Measurements from ENCODE around the gene EIF3F.

DNA sequence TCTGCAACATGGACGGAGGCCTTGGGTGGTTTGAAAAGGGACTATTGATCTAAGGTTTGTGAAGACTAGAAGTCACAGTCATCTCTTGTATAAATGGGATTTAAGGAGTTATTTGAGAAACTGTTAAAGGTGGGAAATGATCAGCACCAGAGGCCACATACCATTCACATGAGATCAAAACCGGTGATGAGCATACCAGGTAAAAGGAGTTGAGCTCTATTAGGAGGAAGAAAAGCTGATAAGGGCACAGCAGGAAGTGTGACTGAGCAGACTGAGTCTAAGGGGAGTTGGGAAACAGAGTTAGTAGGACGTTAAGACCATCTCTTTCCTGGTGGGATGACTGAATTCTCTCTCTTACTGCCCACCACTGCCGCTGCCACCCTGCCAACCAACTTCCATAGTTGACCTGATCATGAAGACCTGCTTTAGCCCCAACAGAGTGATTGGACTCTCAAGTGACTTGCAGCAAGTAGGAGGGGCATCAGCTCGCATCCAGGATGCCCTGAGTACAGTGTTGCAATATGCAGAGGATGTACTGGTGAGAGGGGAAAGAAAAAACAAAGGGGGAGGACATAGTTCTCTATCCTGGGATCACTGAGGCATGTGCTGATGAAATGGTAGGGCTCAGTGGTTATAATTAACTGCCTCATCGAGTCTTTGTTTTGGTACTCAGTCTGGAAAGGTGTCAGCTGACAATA, 7.6 kb downstream of the EIF3F start:
- TF ChIP-seq POLR2A (IDR thresholded peaks at IDR 0.05): no peak
- no peak for TF ChIP-seq POLR2AphosphoS5 (IDR thresholded peaks at IDR 0.05)
- TF ChIP-seq, protein P1, sequence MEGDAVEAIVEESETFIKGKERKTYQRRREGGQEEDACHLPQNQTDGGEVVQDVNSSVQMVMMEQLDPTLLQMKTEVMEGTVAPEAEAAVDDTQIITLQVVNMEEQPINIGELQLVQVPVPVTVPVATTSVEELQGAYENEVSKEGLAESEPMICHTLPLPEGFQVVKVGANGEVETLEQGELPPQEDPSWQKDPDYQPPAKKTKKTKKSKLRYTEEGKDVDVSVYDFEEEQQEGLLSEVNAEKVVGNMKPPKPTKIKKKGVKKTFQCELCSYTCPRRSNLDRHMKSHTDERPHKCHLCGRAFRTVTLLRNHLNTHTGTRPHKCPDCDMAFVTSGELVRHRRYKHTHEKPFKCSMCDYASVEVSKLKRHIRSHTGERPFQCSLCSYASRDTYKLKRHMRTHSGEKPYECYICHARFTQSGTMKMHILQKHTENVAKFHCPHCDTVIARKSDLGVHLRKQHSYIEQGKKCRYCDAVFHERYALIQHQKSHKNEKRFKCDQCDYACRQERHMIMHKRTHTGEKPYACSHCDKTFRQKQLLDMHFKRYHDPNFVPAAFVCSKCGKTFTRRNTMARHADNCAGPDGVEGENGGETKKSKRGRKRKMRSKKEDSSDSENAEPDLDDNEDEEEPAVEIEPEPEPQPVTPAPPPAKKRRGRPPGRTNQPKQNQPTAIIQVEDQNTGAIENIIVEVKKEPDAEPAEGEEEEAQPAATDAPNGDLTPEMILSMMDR (IDR thresholded peaks at IDR 0.05): no peak

All from suprapubic skin (tissue), 4 donors.